Tongue (tissue), 2 donors: ENCODE measurements around the gene SH3GL3. TPM values are rescaled to one million over a fixed set of nuclear protein-coding genes. Genes with fewer than 3 reads are reported as not detected.

Experiments
- DNase-seq: peaks from one replicate; pipeline ENCODE4 v3.0.0-alpha.2; 2015
- total RNA-seq: library from RNA; depleted of rRNA; stranded (reverse); fragments of >200 nt; gene quantifications from one replicate; pipeline ENCODE4 v1.2.3, GENCODE V29; 2014

The SH3GL3 gene
- total RNA-seq, result 7.1 TPM

GRCh38 chr15:83446904-83447709 is at the start of gene SH3GL3:
Gene SH3GL3 (plus strand): TSS chr15:83447341. CDS start chr15:83447534, 193 bp downstream.
- peak; percentile 91 for DNase-seq

- DNase-seq, result peak; percentile 15
Observed at GRCh38 chr15:83398626-83399025, 48.5 kb upstream of the SH3GL3 start.

GRCh38 chr15:83404121-83404520 is 43.0 kb upstream of the SH3GL3 start:
- no peak for DNase-seq

GRCh38 chr15:83410532-83410931 is 36.6 kb upstream of the SH3GL3 start:
- DNase-seq, result no peak

- DNase-seq, result peak; percentile 14
Observed at GRCh38 chr15:83413054-83413719, 34.0 kb upstream of the SH3GL3 start.

GRCh38 chr15:83422081-83422480 is 25.1 kb upstream of the SH3GL3 start:
- DNase-seq, result no peak

- no peak for DNase-seq
Observed at GRCh38 chr15:83422541-83422940, 24.6 kb upstream of the SH3GL3 start.

GRCh38 chr15:83424101-83424500 is 23.0 kb upstream of the SH3GL3 start:
- no peak for DNase-seq

GRCh38 chr15:83430441-83430840 is 16.7 kb upstream of the SH3GL3 start:
- no peak for DNase-seq

GRCh38 chr15:83431521-83431920 is 15.6 kb upstream of the SH3GL3 start:
- no peak for DNase-seq

- no peak for DNase-seq
Observed at GRCh38 chr15:83435202-83435601, 11.9 kb upstream of the SH3GL3 start.

GRCh38 chr15:83435782-83436181 is 11.4 kb upstream of the SH3GL3 start:
- no peak for DNase-seq

- peak; percentile 75 for DNase-seq
Observed at GRCh38 chr15:83436513-83437158, 10.5 kb upstream of the SH3GL3 start.

- DNase-seq, result no peak
Observed at GRCh38 chr15:83443076-83443847, 3.9 kb upstream of the SH3GL3 start.

GRCh38 chr15:83444936-83445335 is 2.2 kb upstream of the SH3GL3 start:
- DNase-seq, result no peak

GRCh38 chr15:83445643-83446042 is 1.5 kb upstream of the SH3GL3 start:
- no peak for DNase-seq

- no peak for DNase-seq
Observed at GRCh38 chr15:83446417-83446816, 724 bp upstream of the SH3GL3 start.

- DNase-seq, result no peak
Observed at GRCh38 chr15:83449250-83449671, 2.1 kb downstream of the SH3GL3 start.

GRCh38 chr15:83449937-83450506 is 2.9 kb downstream of the SH3GL3 start:
- no peak for DNase-seq

GRCh38 chr15:83457149-83457548 is 10.0 kb downstream of the SH3GL3 start:
- no peak for DNase-seq

GRCh38 chr15:83458381-83458780 is 11.2 kb downstream of the SH3GL3 start:
- no peak for DNase-seq

GRCh38 chr15:83462026-83462425 is 14.9 kb downstream of the SH3GL3 start:
- no peak for DNase-seq
